Glomerular visceral epithelial cell (primary cell): ENCODE data around the gene COQ8B.
"Not testable (repeated sequence)": the region's sequence is repeated elsewhere in the genome, so short reads cannot be mapped to it uniquely, and the experiment has no call there.

Source experiments
- DNase-seq: peaks from one replicate; pipeline ENCODE4 v3.0.0-alpha.2; 2016; ENCODE audit errors: extremely low spot score

The COQ8B gene

DNA sequence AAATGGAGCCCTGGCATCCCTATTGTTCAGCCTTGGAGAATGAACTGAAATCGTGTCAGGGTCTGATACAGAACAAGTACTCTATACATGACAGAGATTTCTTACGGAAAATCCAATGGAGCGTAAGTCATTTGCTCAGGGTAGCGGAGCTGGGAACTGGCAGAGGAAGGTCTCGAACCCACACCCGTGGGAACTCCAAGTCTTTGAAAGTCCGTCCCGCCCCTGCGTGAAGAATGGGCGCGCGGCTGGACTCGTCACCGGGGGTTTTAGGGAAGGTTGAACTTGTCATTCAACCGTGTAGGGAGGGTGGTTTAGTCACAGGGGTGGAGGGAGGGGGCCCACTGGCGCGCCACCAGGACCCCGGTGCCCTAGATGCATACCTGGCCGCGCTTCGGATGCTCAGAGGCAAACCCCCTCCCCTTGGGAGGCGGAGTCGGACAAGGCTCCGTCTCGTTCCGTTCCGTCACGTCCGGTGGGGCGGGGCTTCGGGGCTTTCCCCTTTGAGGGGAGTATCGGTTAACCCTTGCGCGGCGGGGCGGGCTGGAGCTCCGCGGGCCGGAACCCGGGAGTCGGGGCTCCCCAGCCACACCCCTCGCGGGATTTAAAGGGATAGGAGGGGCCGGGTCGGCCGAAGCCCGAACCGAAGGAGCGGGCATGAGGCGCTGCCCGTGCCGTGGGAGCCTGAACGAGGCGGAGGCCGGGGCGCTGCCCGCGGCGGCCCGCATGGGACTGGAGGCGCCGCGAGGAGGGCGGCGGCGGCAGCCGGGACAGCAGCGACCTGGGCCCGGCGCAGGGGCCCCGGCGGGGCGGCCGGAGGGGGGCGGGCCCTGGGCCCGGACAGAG lies at the start of gene COQ8B, which contains the start of gene ITPKC:
COQ8B (minus strand) TSS at position 405 of the 843 bp plus-strand sequence. CDS start 2,254 bp downstream, outside the sequence.
ITPKC (plus strand) TSS at position 631 of the 843 bp plus-strand sequence; CDS start at position 655, 24 bp downstream.
- peak; percentile 98 for DNase-seq

DNA sequence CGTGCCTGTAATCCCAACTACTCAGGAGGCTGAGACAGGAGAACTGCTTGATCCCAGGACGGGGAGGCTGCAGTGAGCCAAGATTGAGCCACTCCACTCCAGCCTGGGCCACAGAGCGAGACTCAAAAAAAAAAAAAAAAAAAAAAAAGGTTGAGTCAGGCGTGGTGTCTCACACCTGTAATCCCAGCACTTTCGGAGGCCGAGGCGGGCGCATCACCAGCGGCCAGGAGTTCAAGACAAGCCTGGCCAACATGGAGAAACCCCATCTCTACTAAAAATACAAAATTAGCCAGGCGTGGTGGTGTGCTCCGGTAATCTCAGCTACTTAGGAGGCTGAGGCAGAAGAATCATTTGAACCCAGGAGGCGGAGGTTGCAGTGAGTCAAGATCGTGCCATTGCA lies 49.7 kb upstream of the COQ8B start:
- DNase-seq: not testable (repeated sequence)

DNA sequence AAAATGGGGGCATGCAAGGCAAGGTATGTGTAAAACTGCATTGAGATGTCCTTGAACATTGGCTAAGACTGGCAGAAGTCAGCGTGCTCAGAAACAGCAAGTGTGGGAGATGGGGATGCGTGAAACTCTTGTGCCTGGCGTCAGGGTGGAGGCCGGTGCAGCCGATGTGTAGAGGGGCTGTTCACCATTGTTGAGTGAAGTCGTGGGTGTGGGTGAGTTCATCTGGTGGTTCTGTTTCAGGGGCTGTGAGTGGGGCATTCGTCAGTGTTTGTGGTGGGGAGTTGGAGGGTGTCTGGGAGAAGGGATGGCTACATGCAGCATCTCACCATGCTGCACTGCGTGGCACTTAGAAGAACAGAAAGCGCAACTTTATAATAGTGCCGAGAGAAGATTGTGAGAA lies 47.3 kb upstream of the COQ8B start:
- DNase-seq: no peak

DNA sequence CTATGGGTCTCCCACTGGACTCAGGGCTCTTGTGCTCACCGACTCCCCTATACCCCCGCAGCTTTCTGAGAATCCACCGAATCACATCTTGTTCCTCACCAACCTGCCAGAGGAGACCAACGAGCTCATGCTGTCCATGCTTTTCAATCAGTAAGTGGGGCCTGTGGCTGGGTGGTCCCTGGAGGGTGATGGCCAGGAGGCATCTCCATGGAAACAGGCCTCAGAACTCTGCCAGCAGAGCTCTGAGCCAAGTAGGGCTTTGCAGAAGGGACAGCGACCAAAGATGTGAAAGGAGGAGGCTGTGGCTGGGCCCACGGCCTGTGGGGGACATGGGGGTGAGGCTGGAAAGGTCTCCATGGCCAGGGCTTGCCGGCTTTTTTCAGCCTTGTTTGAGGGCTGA lies 46.8 kb upstream of the COQ8B start:
- no peak for DNase-seq

DNA sequence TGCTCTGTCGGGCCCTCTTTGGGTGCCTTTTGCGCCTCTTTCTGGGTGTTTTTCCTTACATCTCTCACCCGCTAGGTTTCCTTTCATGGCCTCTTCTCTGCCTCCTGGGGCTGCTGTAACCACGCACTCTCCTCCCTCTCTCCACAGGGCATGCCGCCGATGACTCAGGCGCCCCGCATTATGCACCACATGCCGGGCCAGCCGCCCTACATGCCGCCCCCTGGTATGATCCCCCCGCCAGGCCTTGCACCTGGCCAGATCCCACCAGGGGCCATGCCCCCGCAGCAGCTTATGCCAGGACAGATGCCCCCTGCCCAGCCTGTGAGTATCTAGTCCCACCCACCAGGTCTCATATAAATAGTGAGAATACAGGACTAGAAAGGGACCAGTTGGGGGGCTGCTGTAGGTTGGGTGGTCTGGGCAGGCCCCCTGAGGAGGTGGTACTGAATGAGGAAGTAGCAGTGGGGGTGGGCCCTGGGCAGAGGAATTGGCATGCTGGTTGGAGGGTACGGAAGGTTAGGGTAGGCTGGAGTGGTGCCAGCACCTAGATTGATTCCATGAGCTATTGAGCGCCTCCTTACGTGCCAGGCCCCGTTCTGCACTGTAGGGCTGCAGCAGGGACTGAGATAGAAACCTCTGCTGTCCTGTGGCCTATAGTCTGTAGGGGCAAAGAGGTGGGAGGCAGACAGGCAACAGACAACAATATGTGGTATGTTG lies 46.2 kb upstream of the COQ8B start:
- DNase-seq: no peak

DNA sequence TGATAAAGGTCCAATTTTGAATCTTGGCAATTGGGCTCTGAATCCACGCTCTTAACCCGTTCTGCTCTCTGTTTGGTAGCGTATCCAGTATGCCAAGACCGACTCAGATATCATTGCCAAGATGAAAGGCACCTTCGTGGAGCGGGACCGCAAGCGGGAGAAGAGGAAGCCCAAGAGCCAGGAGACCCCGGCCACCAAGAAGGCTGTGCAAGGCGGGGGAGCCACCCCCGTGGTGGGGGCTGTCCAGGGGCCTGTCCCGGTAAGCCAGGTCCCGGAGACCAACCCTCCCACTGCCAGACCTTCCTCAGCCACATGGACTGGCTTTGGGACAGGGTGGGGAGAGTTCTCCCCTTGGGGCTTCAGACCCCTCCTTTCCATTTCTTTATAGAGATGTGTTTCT lies 42.7 kb upstream of the COQ8B start:
- DNase-seq: no peak

DNA sequence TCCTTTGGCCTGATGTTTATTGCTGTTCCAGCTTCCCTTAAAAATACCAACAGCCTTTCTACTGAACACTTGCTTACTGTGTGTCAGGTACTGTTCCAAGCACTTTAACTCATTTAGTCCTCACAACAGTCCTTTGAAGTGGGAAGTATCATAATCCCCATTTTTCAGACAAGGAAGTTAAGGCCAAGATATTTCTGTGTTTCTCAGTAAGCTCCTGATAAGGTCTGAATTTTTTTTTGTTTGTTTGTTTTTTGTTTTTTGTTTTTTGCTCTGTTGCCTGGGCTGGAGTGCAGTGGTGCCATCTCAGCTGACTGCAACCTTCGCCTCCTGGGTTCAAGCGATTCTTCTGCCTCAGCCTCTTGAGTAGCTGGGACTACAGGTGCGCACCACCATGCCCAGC lies 41.8 kb upstream of the COQ8B start:
- DNase-seq: no peak

DNA sequence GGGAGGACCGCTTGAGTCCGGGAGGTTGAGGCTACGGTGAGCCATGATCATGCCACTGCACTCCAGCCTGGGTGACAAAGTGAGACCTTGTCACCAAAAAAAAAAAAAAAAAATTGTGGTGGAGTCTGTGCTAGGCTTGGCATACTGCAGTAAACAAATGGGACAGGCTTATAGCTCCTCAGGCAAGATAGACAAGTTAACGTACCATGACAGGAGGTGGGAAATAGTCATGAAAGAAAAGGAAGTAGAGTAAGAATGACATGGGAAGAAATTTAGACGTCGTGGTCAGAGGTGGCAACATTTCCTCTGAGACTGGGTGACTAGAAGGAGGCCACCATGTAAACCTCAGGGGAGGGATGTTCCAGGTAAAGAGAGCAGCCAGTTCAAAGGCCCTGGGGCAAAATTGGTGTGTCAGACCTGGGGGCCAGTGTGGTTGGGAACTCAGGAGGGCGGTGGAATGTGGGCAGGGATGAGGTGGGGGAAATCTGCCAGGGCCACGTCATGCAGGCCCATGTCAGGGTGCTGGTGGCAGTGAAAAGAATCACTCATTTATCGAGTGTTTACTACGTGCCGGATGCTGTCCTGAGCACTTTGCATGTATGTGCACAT lies 39.9 kb upstream of the COQ8B start:
- DNase-seq: no peak

DNA sequence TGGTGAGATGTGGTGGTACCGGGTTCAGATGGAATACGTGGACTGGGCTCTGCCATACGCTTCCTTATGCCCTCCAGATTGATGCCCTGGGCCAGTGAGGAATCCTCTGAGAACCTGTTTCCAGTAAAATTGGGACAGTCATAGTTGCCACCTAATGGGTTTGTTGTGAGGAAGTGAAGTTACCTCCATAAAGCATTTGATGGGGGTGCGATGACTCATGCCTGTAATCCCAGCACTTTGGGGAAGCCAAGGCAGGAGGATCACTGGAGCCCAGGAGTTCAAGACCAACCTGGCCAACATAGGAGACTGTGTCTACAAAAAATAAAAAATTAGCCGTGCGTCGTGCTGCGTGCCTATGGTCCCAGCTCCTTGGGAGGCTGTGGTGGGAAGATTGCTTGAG lies 39.1 kb upstream of the COQ8B start:
- no peak for DNase-seq

DNA sequence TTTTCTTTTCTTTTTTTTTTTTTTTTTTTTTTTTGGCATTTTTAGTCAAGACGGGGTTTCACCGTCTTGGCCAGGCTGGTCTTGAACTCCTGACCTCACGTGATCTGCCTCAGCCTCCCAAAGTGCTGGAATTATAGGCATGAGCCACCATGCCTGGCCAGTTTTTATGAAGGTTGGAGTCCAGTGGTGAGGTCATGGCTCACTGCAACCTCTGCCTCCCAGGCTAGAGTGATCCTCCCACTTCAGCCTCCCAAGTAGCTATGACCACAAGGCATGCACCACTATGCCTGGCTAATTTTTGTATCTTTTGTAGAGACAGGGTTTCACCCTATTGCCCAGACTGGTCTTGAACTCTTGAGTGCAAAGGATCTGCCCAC lies 38.5 kb upstream of the COQ8B start:
- peak; percentile 17 for DNase-seq

DNA sequence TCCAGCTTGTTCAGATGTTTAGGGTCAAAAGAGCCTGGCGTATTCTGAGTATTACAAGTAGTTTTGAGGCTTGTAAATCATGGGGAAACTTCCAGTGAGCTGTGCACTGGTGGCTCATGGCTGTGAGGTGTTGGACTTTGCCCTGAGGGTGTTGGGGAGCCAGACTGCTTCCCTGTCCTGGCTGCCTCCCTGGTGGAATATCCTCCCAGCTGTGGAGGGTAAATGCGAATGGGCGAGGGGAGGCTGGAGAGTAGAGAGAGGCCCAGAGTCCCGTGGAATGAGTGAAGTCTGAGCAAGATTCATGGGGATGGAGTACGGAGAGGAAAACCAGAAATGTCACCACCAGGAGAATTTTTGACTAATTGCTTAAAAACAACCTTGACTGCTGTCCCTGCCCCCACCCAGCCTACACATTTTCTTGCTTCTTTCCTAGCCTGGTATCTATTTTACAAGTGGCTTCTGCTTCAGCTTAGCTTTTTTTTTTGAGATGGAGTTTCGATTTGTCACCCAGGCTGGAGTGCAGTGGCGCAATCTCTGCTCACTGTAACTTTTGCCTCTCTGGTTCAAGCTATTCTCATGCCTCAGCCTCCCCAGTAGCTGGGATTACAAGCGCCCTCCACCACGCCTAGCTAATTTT lies 38.0 kb upstream of the COQ8B start:
- DNase-seq: no peak

DNA sequence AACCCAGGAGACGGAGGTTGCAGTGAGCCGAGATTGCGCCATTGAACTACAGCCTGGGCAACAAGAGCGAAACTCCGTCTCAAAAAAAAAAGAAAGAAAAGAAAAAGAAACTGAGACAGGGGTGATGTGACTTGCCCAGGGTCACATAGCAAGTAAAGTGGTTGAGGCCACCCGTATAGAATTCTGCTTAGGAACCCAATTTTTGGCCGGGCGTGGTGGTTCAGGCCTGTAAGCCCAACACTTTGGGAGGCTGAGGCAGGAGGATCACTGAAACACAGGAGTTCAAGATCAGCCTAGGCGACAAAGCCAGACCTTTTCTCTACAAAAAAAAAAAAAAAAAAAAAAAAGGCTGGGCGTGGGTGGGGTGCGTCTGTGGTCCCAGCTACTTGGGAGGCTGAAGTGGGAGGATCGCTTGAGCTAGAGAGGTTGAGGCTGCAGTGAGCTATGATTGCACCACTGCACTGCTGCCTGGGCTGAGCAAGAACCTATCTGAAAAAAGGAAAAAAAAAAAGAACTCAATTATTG lies 35.6 kb upstream of the COQ8B start:
- DNase-seq: no peak

DNA sequence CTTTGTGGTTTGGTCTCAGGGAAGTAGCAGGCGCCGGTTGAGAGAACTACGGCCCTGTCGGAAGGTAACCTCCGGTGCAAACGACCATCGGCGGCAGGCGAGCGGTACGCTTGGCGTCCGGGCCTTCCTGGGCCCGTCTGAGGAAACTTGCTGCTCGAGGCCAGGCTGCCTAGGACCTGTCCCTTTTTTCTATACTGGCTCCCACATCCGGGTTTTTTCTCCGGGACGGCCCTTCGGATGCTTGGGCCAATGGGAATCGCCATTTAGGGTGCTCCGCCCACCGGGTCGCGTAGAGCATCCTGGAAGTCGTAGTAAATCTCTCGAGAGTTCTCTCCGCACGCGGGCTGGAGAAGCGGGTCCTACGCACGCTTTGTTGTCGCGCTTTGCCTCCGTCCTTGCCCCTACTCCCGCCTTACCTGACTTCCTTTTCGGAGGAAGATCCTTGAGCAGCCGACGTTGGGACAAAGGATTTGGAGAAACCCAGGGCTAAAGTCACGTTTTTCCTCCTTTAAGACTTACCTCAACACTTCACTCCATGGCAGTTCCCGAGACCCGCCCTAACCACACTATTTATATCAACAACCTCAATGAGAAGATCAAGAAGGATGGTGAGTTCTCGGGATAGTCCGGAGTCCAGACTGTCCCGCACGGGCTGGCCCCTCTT lies 34.3 kb upstream of the COQ8B start, which contains the start of gene SNRPA:
SNRPA (plus strand) TSS at position 330 of the 664 bp plus-strand sequence; CDS start at position 536, 206 bp downstream.
- peak; percentile 98 for DNase-seq

DNA sequence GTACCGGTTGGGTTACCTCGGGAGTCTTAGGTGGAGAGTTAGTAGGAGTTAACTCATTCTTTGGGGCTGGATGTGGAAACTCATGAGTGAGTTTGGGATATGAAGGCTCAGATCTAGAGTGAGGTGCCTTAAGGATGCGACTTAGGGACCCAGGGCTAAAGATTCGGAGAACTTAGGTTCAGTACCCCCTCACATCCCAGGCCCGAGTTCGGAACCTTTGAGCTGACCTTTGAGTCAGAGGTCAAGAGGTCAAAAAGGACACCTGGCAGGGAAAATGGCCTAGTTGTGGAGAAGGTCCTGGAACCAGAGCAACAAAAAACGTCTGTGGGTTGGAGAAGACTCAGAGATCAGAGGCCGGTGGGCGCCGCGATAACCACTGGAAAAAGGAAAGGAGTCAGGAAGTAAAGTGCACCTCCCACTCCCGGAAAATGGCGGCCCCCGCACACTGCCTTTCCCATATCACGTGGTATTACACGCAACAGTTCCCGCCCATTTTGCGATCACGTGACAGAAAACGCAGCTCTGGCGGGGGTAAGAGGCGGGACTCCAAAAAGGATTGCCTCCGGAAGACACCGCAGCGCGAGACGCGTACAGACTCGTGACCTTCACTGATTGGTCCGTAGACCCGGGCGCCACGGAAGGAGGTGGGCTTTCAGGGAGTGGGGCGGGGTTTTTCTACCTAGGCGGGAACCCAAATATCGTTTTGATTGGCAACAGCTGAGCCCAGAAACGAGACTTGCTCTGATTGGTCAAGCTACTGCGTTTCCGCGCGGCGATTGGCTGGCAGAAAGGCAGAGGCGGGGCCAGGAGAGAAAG lies 33.6 kb upstream of the COQ8B start, which contains the start of gene ACTMAP:
ACTMAP (minus strand) TSS at position 420 of the 816 bp plus-strand sequence. CDS start 674 bp downstream, outside the sequence.
- DNase-seq: peak; percentile 100

DNA sequence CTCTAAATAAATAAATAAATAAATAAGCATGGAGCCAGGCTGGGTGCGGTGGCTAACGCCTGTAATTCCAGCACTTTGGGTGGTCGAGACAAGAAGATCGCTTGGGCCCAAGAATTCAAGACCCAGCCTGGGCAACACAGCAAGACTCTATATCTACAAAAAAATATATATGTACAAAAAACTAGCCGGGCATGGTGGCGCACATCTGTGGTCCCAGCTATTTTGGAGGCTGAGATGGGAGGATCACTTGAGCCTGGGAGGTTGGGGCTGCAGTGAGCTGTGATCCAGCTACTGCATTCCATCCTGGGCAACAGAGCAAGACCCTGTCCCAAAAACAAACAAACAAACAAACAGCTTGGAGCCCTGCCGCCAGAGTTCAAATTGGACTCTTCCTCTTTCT lies 30.9 kb upstream of the COQ8B start:
- no peak for DNase-seq

DNA sequence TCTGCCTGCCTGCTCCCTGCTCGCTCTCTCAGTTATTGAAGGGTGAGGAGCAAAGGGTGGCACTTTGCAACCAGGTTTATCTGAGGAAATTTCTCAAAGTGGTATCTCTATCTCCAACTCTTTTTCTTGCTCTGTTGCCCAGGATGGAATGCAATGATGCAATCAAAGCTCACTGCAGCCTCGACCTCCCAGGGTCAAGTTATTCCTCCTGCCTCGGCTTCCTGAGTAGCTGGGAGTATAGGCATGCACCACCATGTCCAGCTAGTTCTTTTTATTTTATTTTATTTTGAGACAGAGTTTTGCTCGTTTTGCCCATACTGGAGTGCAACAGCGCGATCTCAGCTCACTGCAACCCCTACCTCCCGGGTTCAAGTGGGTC lies 28.7 kb upstream of the COQ8B start:
- peak; percentile 70 for DNase-seq

DNA sequence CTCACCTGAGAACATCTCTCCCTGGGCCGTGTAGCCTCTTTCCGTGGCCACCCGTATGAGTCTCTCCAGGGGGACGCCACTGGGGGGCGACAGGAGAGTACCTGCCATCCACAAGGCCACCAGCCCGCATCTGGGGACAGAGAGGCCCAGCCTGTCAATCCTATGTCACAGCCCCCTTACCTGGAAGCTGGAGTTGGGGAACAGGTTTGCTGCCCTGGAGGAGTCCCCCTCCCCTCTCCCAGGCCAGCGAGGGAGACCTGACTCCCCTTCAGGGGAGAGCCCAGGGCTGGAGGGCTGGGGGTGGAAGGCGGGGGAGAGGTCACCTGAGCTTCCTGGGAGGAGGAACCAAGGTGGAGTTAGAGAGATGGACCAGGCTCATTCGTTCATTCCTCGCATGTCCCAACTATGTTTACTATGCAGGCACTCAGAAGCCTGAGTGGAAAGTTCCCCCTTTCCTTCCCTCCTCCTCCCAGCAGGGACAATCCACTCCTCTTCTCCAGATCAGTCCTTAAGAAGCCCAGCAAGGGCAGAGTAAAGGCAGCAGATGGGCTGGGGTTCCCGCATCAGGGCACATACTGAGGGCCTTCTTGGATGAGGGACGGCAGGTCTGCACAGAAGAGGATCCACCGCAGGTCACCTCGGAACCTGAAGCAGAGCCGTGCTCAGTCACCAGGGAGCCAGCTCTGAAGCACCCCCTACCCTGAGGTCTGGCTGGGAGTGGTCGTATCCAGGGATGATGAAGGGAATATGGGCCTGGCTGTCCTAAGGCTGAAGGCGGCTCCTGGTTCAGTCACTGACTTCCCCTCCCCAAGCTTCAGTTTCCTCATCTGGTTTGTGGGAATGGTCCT lies 28.1 kb upstream of the COQ8B start:
- no peak for DNase-seq

DNA sequence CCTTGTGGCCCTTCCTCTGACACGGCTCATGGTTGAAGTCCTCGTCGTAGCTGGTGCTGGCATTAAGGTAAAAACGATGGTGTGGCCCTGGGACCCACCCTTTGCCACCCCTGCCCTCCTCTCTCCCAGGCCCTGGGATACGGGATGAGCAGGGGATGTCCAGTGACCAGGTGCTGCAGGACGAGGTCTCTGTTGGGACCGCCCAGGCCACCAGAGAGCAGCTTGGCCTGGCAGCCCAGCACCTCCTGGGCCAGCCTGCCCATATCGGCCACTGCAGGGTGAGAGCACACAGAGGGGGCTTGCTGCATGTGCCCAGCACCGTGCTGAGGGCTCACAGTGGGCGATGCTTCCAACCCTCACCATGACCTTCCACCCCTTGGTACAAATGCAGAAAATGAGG lies 27.2 kb upstream of the COQ8B start:
- no peak for DNase-seq

DNA sequence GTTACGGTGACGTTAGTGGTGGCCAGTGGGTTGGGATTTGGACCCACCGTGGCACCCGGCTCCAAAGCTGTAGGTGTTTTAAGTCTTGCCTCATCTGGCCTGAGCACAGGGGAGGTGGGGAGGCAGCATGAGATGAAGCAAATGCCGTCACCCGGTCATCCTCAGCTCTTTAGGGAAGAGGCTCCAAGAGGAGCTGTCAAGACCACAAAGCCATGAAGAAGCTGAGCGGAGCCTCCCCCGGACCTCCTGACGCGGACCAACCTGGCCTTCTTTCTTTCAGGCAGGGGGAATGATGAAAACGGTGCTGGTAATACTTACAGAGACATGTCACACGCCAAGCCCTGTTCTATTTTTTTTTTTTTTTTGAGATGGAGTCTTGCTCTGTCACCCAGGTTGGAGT lies 26.2 kb upstream of the COQ8B start:
- no peak for DNase-seq
